GM10248 (cell line): ENCODE measurements around the gene EPHB1.

Experiments used
- CTCF ChIA-PET: fragments of 300-600 bp; sonication (Branson Sonifier 250); formaldehyde crosslinking; extraction: SDS; loops from one replicate; lab custom pipeline; 2021; ENCODE audit warnings: antibody characterized with exemption; lab: Yijun Ruan, JAX
- POLR2A ChIA-PET: fragments of 350-650 bp; sonication (Branson Sonifier 250); formaldehyde crosslinking; extraction: SDS; loops from one replicate; lab custom pipeline; 2020; ENCODE audit warnings: antibody characterized with exemption; lab: Yijun Ruan, JAX
- DNase-seq: peaks from one replicate; pipeline ENCODE4 v3.0.0; 2012; ENCODE audit errors: extremely low spot score
- CTCF ChIP-seq: IDR thresholded peaks from 2 replicates; pipeline ENCODE4 v1.5.1; 2012; ENCODE audit warnings: mild to moderate bottlenecking, low read depth; ENCODE audit errors: extremely low read depth, missing control alignments, control extremely low read depth

EPHB1 gene

GRCh38 chr3:135213213-135213612 lies 418.2 kb downstream of the EPHB1 start:
- ChIA-PET POLR2A (no interaction called here), CTCF (interaction anchor here (0.9 to 1.1 kb wide), 3 partner anchors 12 to 419 kb away, joined by 3 read pairs; no protein-coding TSS in a partner anchor)
- DNase-seq: no peak
- TF ChIP-seq CTCF: no peak

GRCh38 chr3:135213822-135214221 lies 418.8 kb downstream of the EPHB1 start:
- CTCF ChIA-PET: interaction anchor here (0.9 to 1.1 kb wide), 2 partner anchors 40 to 419 kb away, joined by 3 read pairs; no protein-coding TSS in a partner anchor
- no peak for DNase-seq
- no peak for TF ChIP-seq CTCF
- POLR2A ChIA-PET: no interaction called here

- ChIA-PET CTCF (no interaction called here), POLR2A (no interaction called here)
- no peak for DNase-seq
- no peak for TF ChIP-seq CTCF
Observed at GRCh38 chr3:135214400-135214799, 419.3 kb downstream of the EPHB1 start.

- no peak for DNase-seq
- no peak for TF ChIP-seq CTCF
- POLR2A ChIA-PET: no interaction called here
- CTCF ChIA-PET: no interaction called here
Observed at GRCh38 chr3:135215516-135215915, 420.5 kb downstream of the EPHB1 start.

- CTCF ChIA-PET: no interaction called here
- no peak for DNase-seq
- TF ChIP-seq CTCF: no peak
- POLR2A ChIA-PET: no interaction called here
Observed at GRCh38 chr3:135216659-135217058, 421.6 kb downstream of the EPHB1 start.

- no peak for DNase-seq
- no peak for TF ChIP-seq CTCF
- ChIA-PET CTCF (interaction anchor here (1.1 kb wide), 1 partner anchor 13 kb away, joined by 3 read pairs; no protein-coding TSS in a partner anchor), POLR2A (no interaction called here)
Observed at GRCh38 chr3:135217730-135218129, 422.7 kb downstream of the EPHB1 start.

GRCh38 chr3:135218304-135218703 lies 423.2 kb downstream of the EPHB1 start:
- no peak for TF ChIP-seq CTCF
- ChIA-PET CTCF (interaction anchor here (1.1 kb wide), 1 partner anchor 12 kb away, joined by 3 read pairs; no protein-coding TSS in a partner anchor), POLR2A (no interaction called here)
- no peak for DNase-seq
